H9 (cell line): Measurements from ENCODE around the gene SPTLC3. TPM values are rescaled to one million over a fixed set of nuclear protein-coding genes. Genes with fewer than 3 reads are reported as not detected.

Experiments
- DNase-seq: peaks from one replicate; pipeline ENCODE4 v3.0.0-alpha.2; 2017
- H2AFZ ChIP-seq: one replicate; pipeline ENCODE4 v1.6.1; 2013; ENCODE audit warnings: mild to moderate bottlenecking, low read length, control low read depth, moderate library complexity
- H2AK5ac ChIP-seq: 2 replicates; pipeline ENCODE4 v1.6.1; 2013; ENCODE audit warnings: low read length, control low read depth, mixed read lengths; ENCODE audit not compliant: insufficient read length
- H2BK120ac ChIP-seq: one replicate; pipeline ENCODE4 v1.6.1; 2013; ENCODE audit warnings: low read depth, mild to moderate bottlenecking, low read length, control low read depth, inconsistent platforms; ENCODE audit not compliant: poor library complexity, severe bottlenecking
- H2BK12ac ChIP-seq: 2 replicates; pipeline ENCODE4 v1.6.1; 2013; ENCODE audit warnings: low read length, control low read depth, mixed read lengths, low read depth; ENCODE audit not compliant: insufficient read length
- H2BK15ac ChIP-seq: 2 replicates; pipeline ENCODE4 v1.6.1; 2013; ENCODE audit warnings: low read depth, low read length, control low read depth
- H2BK20ac ChIP-seq: one replicate; pipeline ENCODE4 v1.6.1; 2013; ENCODE audit warnings: low read depth, mild to moderate bottlenecking, low read length, control low read depth, inconsistent platforms; ENCODE audit not compliant: poor library complexity, severe bottlenecking
- H2BK5ac ChIP-seq: 2 replicates; pipeline ENCODE4 v1.6.1; 2013; ENCODE audit warnings: low read length, control low read depth, mixed read lengths; ENCODE audit not compliant: insufficient read length
- H3K14ac ChIP-seq: 2 replicates; pipeline ENCODE4 v1.6.1; 2013; ENCODE audit warnings: low read length, control low read depth; ENCODE audit not compliant: insufficient read depth
- H3K18ac ChIP-seq: 2 replicates; pipeline ENCODE4 v1.6.1; 2013; ENCODE audit warnings: low read depth, mild to moderate bottlenecking, mixed read lengths, low read length, control low read depth; ENCODE audit not compliant: insufficient read length
- H3K23ac ChIP-seq: 2 replicates; pipeline ENCODE4 v1.6.1; 2013; ENCODE audit warnings: low read length, control low read depth, mixed read lengths, low read depth; ENCODE audit not compliant: insufficient read length
- H3K23me2 ChIP-seq: 2 replicates; pipeline ENCODE4 v1.6.1; 2013; ENCODE audit warnings: low read depth, mild to moderate bottlenecking, mixed read lengths, low read length, control low read depth; ENCODE audit not compliant: insufficient read length, poor library complexity, severe bottlenecking
- H3K27ac ChIP-seq: 2 replicates; pipeline ENCODE4 v1.5.1; 2013; ENCODE audit warnings: low read length, control low read depth, mixed read lengths, low read depth; ENCODE audit not compliant: insufficient read length
- H3K27me3 ChIP-seq: 2 replicates; pipeline ENCODE4 v1.6.1; 2013; ENCODE audit warnings: low read length, control low read depth, inconsistent platforms; ENCODE audit not compliant: insufficient read depth
- H3K4ac ChIP-seq: 2 replicates; pipeline ENCODE4 v1.6.1; 2013; ENCODE audit warnings: low read depth, mild to moderate bottlenecking, control low read depth, inconsistent platforms, low read length, moderate library complexity
- H3K4me1 ChIP-seq: 2 replicates; pipeline ENCODE4 v1.6.1; 2013; ENCODE audit warnings: low read length, control low read depth, inconsistent platforms; ENCODE audit not compliant: insufficient read depth
- H3K4me2 ChIP-seq: 2 replicates; pipeline ENCODE4 v1.6.1; 2013; ENCODE audit warnings: low read length, control low read depth, mixed read lengths; ENCODE audit not compliant: insufficient read length, insufficient read depth
- H3K56ac ChIP-seq: 2 replicates; pipeline ENCODE4 v1.6.1; 2013; ENCODE audit warnings: low read depth, mild to moderate bottlenecking, mixed read lengths, low read length, control low read depth; ENCODE audit not compliant: insufficient read length
- H3K79me1 ChIP-seq: 2 replicates; pipeline ENCODE4 v1.6.1; 2013; ENCODE audit warnings: low read depth, mild to moderate bottlenecking, moderate library complexity, low read length, control low read depth, inconsistent platforms; ENCODE audit not compliant: insufficient read depth, poor library complexity, severe bottlenecking
- H3K79me2 ChIP-seq: 2 replicates; pipeline ENCODE4 v1.6.1; 2013; ENCODE audit warnings: low read length, control low read depth, inconsistent platforms; ENCODE audit not compliant: insufficient read depth
- H3K9ac ChIP-seq: 2 replicates; pipeline ENCODE4 v1.6.1; 2013; ENCODE audit warnings: low read length, control low read depth, mixed read lengths; ENCODE audit not compliant: insufficient read length; ENCODE audit errors: extremely low read depth
- H3K9me3 ChIP-seq: one replicate; pipeline ENCODE4 v1.6.1; 2013; ENCODE audit warnings: low read depth, low read length, inconsistent platforms; ENCODE audit not compliant: control insufficient read depth
- H3T11ph ChIP-seq: one replicate; pipeline ENCODE4 v1.6.1; 2013; ENCODE audit warnings: mild to moderate bottlenecking, low read length, control low read depth, inconsistent platforms
- H4K20me1 ChIP-seq: one replicate; pipeline ENCODE4 v1.6.1; 2013; ENCODE audit not compliant: control insufficient read depth, insufficient read length, insufficient read depth
- H4K5ac ChIP-seq: 2 replicates; pipeline ENCODE4 v1.6.1; 2013; ENCODE audit warnings: low read depth, mild to moderate bottlenecking, mixed read lengths, low read length, control low read depth; ENCODE audit not compliant: insufficient read length
- H4K8ac ChIP-seq: replicated peaks from 2 replicates; pipeline ENCODE4 v1.6.1; 2013; ENCODE audit warnings: low read length, control low read depth, mixed read lengths, low read depth; ENCODE audit not compliant: insufficient read length
- H4K91ac ChIP-seq: 2 replicates; pipeline ENCODE4 v1.6.1; 2013; ENCODE audit warnings: low read depth, mild to moderate bottlenecking, moderate library complexity, mixed read lengths, low read length, control low read depth; ENCODE audit not compliant: insufficient read length
- H3K27ac Mint-ChIP-seq, 3 experiments: 2 replicates in 2 of 3; 3 replicates in 1 of 3; pipeline ENCODE4 v1.8.0; 2020 to 2021; ENCODE audit warnings: mixed read lengths in 3 of 3, mild to moderate bottlenecking in 1 of 3, moderate library complexity in 1 of 3
- H3K27me3 Mint-ChIP-seq: 2 replicates; pipeline ENCODE4 v1.8.0; 2021; ENCODE audit warnings: low read depth, mild to moderate bottlenecking, moderate library complexity, mixed read lengths
- H3K36me3 Mint-ChIP-seq, 3 experiments: 2 replicates in 2 of 3; 3 replicates in 1 of 3; pipeline ENCODE4 v1.8.0; 2020 to 2021; ENCODE audit warnings: low read depth in 3 of 3, mixed read lengths in 3 of 3; ENCODE audit not compliant: insufficient read depth in 1 of 3
- H3K4me1 Mint-ChIP-seq, 2 experiments: 2 replicates each; pipeline ENCODE4 v1.8.0; 2020; ENCODE audit warnings: mixed read lengths in 2 of 2
- H3K4me3 Mint-ChIP-seq, 2 experiments: 2 replicates in 1 of 2; 3 replicates in 1 of 2; pipeline ENCODE4 v1.8.0; 2020 to 2021; ENCODE audit warnings: mild to moderate bottlenecking in 2 of 2, mixed read lengths in 2 of 2, moderate library complexity in 1 of 2
- H3K9me3 Mint-ChIP-seq, 2 experiments: 2 replicates in 1 of 2; 3 replicates in 1 of 2; pipeline ENCODE4 v1.8.0; 2020; ENCODE audit warnings: mild to moderate bottlenecking in 2 of 2, mixed read lengths in 2 of 2, moderate library complexity in 1 of 2
- CTCF ChIP-seq: fragments of 200-600 bp; sonication (generic); conservative IDR thresholded peaks from 3 replicates; pipeline ENCODE4 v1.8.0; 2021; ENCODE audit warnings: antibody characterized with exemption, mild to moderate bottlenecking
- WGBS: extraction: QIAGEN DNeasy Blood & Tissue Kit; methylation state at CpG from one replicate; pipeline ENCODE4 v1.1.7; 2013; ENCODE audit warnings: missing lambda C conversion rate, low lambda C conversion rate, mixed read lengths; ENCODE audit not compliant: insufficient read length; ENCODE audit errors: extremely low coverage; 5-methylcytosine and 5-hydroxymethylcytosine counted together
- total RNA-seq: library from RNA; stranded (reverse); gene quantifications from 2 replicates; pipeline ENCODE4 v1.2.1, GENCODE V29; 2021

The SPTLC3 gene
- total RNA-seq, 1 experiment from 2014 or later = 0.68 TPM

GRCh38 chr20:13202565-13202964, 193.8 kb downstream of the SPTLC3 start:
- Histone ChIP-seq H4K20me1 (no peaks in the 10 kb centered on the region), H3K79me1 (no peaks in the 10 kb centered on the region), H2BK20ac (no peak overlapping the region), H4K5ac (no peak overlapping the region), H2AFZ (no peak overlapping the region), H3T11ph (no peak overlapping the region), H3K27me3 (no peaks in the 10 kb centered on the region), H3K27ac (no peak overlapping the region), H3K9me3 (no peaks in the 10 kb centered on the region), H3K4me1 (peaks cover 10% of the 10 kb centered on the region), H3K79me2 (no peaks in the 10 kb centered on the region), H3K4me2 (no peak overlapping the region), H2BK12ac (no peak overlapping the region), H3K56ac (no peak overlapping the region), H3K23ac (no peak overlapping the region), H3K9ac (no peak overlapping the region), H3K14ac (no peak overlapping the region), H2BK15ac (no peak overlapping the region), H2AK5ac (no peak overlapping the region), H2BK120ac (no peak overlapping the region), H4K91ac (no peak overlapping the region), H3K23me2 (no peaks in the 10 kb centered on the region), H3K4ac (no peak overlapping the region), H2BK5ac (no peak overlapping the region), H4K8ac (no peak overlapping the region), H3K18ac (no peak overlapping the region)
- no peak for TF ChIP-seq CTCF
- no peak overlapping the region for H3K4me3 Mint-ChIP-seq
- H3K27me3 Mint-ChIP-seq = peaks cover 3% of the 10 kb centered on the region
- no peaks in the 10 kb centered on the region for H3K36me3 Mint-ChIP-seq
- peaks cover 20 to 25% of the 10 kb centered on the region in 2 experiments for H3K4me1 Mint-ChIP-seq
- DNase-seq = no peak
- no CpG with 5 or more reads among the region's 6 CpGs for WGBS
- H3K9me3 Mint-ChIP-seq = no peaks in the 10 kb centered on the region
- H3K27ac Mint-ChIP-seq = no peak overlapping the region
